K562 (cell line): ENCODE results near the gene ELMO1. TPM values are rescaled to one million over a fixed set of nuclear protein-coding genes. Genes with fewer than 3 reads are reported as not detected.

Source experiments
- ATAC-seq: fragments of 200-7000 bp; cut with Tn5 transposase; 3 replicates; pipeline ENCODE4 v1.9.1; 2020; ENCODE audit warnings: moderate library complexity
- BruUV-seq: library from RNA; stranded (reverse); fragments of 400-500 nt; replicated peaks from 2 replicates; lab custom pipeline; 2021; lab: Mats Ljungman, UMichigan
- CTCF ChIA-PET: fragments of 300-600 bp; formaldehyde crosslinking; extraction: SDS; loops from one replicate; lab custom pipeline; 2021; ENCODE audit warnings: low intra/inter-chr PET ratio; lab: Yijun Ruan, JAX
- POLR2A ChIA-PET: fragments of 300-600, 350-650 bp; sonication (Branson Sonifier 250); formaldehyde crosslinking; extraction: SDS; loops from one replicate; lab custom pipeline; 2021; ENCODE audit warnings: antibody characterized with exemption, inconsistent platforms; lab: Yijun Ruan, JAX
- DNase-seq, 4 experiments: peaks; one replicate each; pipeline versions ENCODE4 v3.0.0 to v3.0.0-alpha.2; 2011 to 2018; ENCODE audit warnings: low spot score in 3 of 4, mixed read lengths in 3 of 4; ENCODE audit errors: extremely low read depth in 1 of 4
- FAIRE-seq: peaks from 2 replicates; lab custom pipeline; 2011; peaks lifted over from hg19 to GRCh38; lab: Jason Lieb, UNC
- H2AFZ ChIP-seq: 2 replicates; pipeline ENCODE4 v1.6.0; 2011; ENCODE audit warnings: low read depth, low read length, control low read depth, inconsistent platforms
- H3K27ac ChIP-seq: fragments of 200-600 bp; 3 replicates; pipeline ENCODE4 v1.8.0; 2011; ENCODE audit warnings: low read depth, mild to moderate bottlenecking, control low read depth, inconsistent platforms, low read length, moderate library complexity, mixed read lengths; ENCODE audit errors: extremely low read depth
- H3K27me3 ChIP-seq, 2 experiments: fragments of 300-600 bp in 1 of 2; 2 replicates in 1 of 2; 3 replicates in 1 of 2; pipeline versions ENCODE4 v1.6.0 to v1.8.0; 2011; ENCODE audit warnings: inconsistent platforms in 2 of 2, low read length in 2 of 2, mild to moderate bottlenecking in 1 of 2, mixed read lengths in 1 of 2, moderate library complexity in 1 of 2; ENCODE audit not compliant: control insufficient read depth in 2 of 2, insufficient read depth in 2 of 2
- H3K36me3 ChIP-seq: fragments of 300-600 bp; 3 replicates; pipeline ENCODE4 v1.8.0; 2011; ENCODE audit warnings: mild to moderate bottlenecking, low read length, inconsistent platforms; ENCODE audit not compliant: control insufficient read depth, insufficient read depth
- H3K4me1 ChIP-seq, 2 experiments: fragments of 200-600 bp in 1 of 2; replicated peaks in 1 of 2; 2 replicates in 1 of 2; 3 replicates in 1 of 2; pipeline versions ENCODE4 v1.5.1 to v1.8.0; 2011; ENCODE audit warnings: inconsistent platforms in 2 of 2, low read length in 2 of 2, mild to moderate bottlenecking in 1 of 2, mixed read lengths in 1 of 2, moderate library complexity in 1 of 2; ENCODE audit not compliant: control insufficient read depth in 2 of 2, insufficient read depth in 2 of 2
- H3K4me2 ChIP-seq: 2 replicates; pipeline ENCODE4 v1.6.1; 2011; ENCODE audit warnings: low read length, control low read depth, inconsistent platforms, mixed read lengths; ENCODE audit not compliant: insufficient read depth
- H3K4me3 ChIP-seq: fragments of 200-600 bp; sonication (generic), shearing (Covaris generic); 2 replicates; pipeline ENCODE4 v1.5.1; 2016; ENCODE audit warnings: control low read depth, inconsistent platforms
- H3K79me2 ChIP-seq: fragments of 200-600 bp; 3 replicates; pipeline ENCODE4 v1.8.0; 2011; ENCODE audit warnings: low read length, inconsistent platforms; ENCODE audit not compliant: control insufficient read depth, insufficient read depth
- H3K9ac ChIP-seq, 2 experiments: 2 replicates each; pipeline versions ENCODE4 v1.6.0 to v1.6.1; 2011; ENCODE audit warnings: low read depth in 2 of 2, low read length in 2 of 2, control low read depth in 1 of 2, inconsistent platforms in 1 of 2, mild to moderate bottlenecking in 1 of 2, mixed read lengths in 1 of 2; ENCODE audit not compliant: insufficient read depth in 1 of 2
- H3K9me1 ChIP-seq: one replicate; pipeline ENCODE4 v1.6.0; 2011; ENCODE audit warnings: inconsistent platforms, mild to moderate bottlenecking, low read length, moderate library complexity; ENCODE audit not compliant: control insufficient read depth, insufficient read depth
- H3K9me3 ChIP-seq: replicated peaks from 2 replicates; pipeline ENCODE4 v1.5.1; 2011; ENCODE audit warnings: low read depth, low read length, inconsistent platforms; ENCODE audit not compliant: control insufficient read depth, insufficient read depth
- H4K20me1 ChIP-seq: replicated peaks from 2 replicates; pipeline ENCODE4 v1.6.1; 2011; ENCODE audit warnings: low read length, inconsistent platforms, mixed read lengths; ENCODE audit not compliant: control insufficient read depth, insufficient read depth
- CTBP1 ChIP-seq: fragments of 450-650 bp; IDR thresholded peaks from 2 replicates; pipeline ENCODE4 v1.6.1; 2016; ENCODE audit warnings: borderline replicate concordance
- EZH2 ChIP-seq: IDR thresholded peaks from 2 replicates; pipeline ENCODE4 v1.6.1; 2012; ENCODE audit warnings: low read depth, mild to moderate bottlenecking, inconsistent platforms, low read length, borderline replicate concordance
- FOXK1 ChIP-seq: sonication (generic); formaldehyde crosslinking; IDR thresholded peaks from 2 replicates; pipeline ENCODE4 v1.8.0; 2022; ENCODE audit warnings: missing genetic modification reagents, mild to moderate bottlenecking, borderline replicate concordance
- GTF2A2 ChIP-seq: IDR thresholded peaks from 2 replicates; pipeline ENCODE4 v1.6.1; 2016; ENCODE audit warnings: mild to moderate bottlenecking, missing genetic modification characterization, missing compliant biosample characterization
- HMG20B ChIP-seq: fragments of 250-450 bp; sonication (Bioruptor Pico); IDR thresholded peaks from 2 replicates; pipeline ENCODE4 v1.5.0; 2021; ENCODE audit warnings: mild to moderate bottlenecking
- KAT2B ChIP-seq: IDR thresholded peaks from one replicate; pipeline ENCODE4 v1.6.1; 2012; ENCODE audit warnings: low read depth, mild to moderate bottlenecking, control low read depth, inconsistent platforms, low read length, moderate library complexity
- KDM4B ChIP-seq, 2 experiments: fragments of 450-650 bp in 1 of 2; sonication (generic) in 1 of 2; IDR thresholded peaks; 2 replicates each; pipeline ENCODE4 v1.6.1; 2016 to 2017; ENCODE audit warnings: borderline replicate concordance in 2 of 2, antibody characterized with exemption in 1 of 2, low read depth in 1 of 2, mild to moderate bottlenecking in 1 of 2
- MIER1 ChIP-seq: fragments of 450-650 bp; IDR thresholded peaks from 2 replicates; pipeline ENCODE4 v1.6.1; 2016; ENCODE audit warnings: antibody characterized with exemption, mild to moderate bottlenecking, low read depth
- MXD1 ChIP-seq: fragments of 250-450 bp; sonication (Bioruptor Pico); IDR thresholded peaks from 2 replicates; pipeline ENCODE4 v1.8.0; 2021; ENCODE audit warnings: borderline replicate concordance, mild to moderate bottlenecking, moderate library complexity; ENCODE audit not compliant: poor library complexity, severe bottlenecking
- NKRF ChIP-seq: fragments of 450-650 bp; IDR thresholded peaks from 2 replicates; pipeline ENCODE4 v1.6.1; 2016; ENCODE audit warnings: borderline replicate concordance
- PHF20 ChIP-seq: fragments of 450-650 bp; IDR thresholded peaks from 2 replicates; pipeline ENCODE4 v1.6.1; 2018; ENCODE audit not compliant: partially characterized antibody
- PML ChIP-seq: IDR thresholded peaks from 2 replicates; pipeline ENCODE4 v1.6.1; 2012; ENCODE audit warnings: low read length, inconsistent platforms
- RBM15 ChIP-seq: fragments of 200-400 bp; formaldehyde crosslinking; IDR thresholded peaks from 2 replicates; pipeline ENCODE4 v1.6.1; 2018; ENCODE audit warnings: mild to moderate bottlenecking, low read length, moderate library complexity; ENCODE audit not compliant: insufficient read depth
- RBM34 ChIP-seq: fragments of 200-400 bp; formaldehyde crosslinking; IDR thresholded peaks from 2 replicates; pipeline ENCODE4 v1.6.1; 2018; ENCODE audit warnings: low read length, borderline replicate concordance; ENCODE audit not compliant: insufficient read depth
- RNF2 ChIP-seq: sonication (generic); IDR thresholded peaks from 2 replicates; pipeline ENCODE4 v1.6.1; 2016
- THAP12 ChIP-seq: fragments of 250-450 bp; sonication (Bioruptor Pico); IDR thresholded peaks from 2 replicates; pipeline ENCODE4 v1.9.0; 2021; ENCODE audit warnings: mild to moderate bottlenecking, inconsistent platforms
- ZNF274 ChIP-seq: IDR thresholded peaks from 2 replicates; pipeline ENCODE4 v1.6.1; 2011; ENCODE audit warnings: low read depth, mild to moderate bottlenecking, low read length, moderate library complexity, borderline replicate concordance
- ZNF436 ChIP-seq: fragments of 250-450, 450-650 bp; sonication (Bioruptor Pico); formaldehyde crosslinking; IDR thresholded peaks from 2 replicates; pipeline ENCODE4 v1.7.0; 2020; ENCODE audit warnings: mild to moderate bottlenecking
- ZNF445 ChIP-seq: fragments of 250-450 bp; sonication (Bioruptor Pico); IDR thresholded peaks from 2 replicates; pipeline ENCODE4 v1.4.0; 2020; ENCODE audit warnings: low read depth, mild to moderate bottlenecking, moderate library complexity
- WGBS: fragments of 100-300 bp; shearing (Covaris generic); methylation state at CpG from one replicate; pipeline ENCODE4 v1.1.6; 2016; ENCODE audit warnings: low coverage, mixed read lengths; ENCODE audit not compliant: insufficient coverage; ENCODE audit errors: missing lambda C conversion rate; 5-methylcytosine and 5-hydroxymethylcytosine counted together
- in situ Hi-C: fragments of 300-500 bp; cut with MboI; formaldehyde crosslinking; loops from 4 replicates; pipeline ENCODE4 v1.15.0; 2018; ENCODE audit warnings: inconsistent platforms, mixed read lengths
- intact Hi-C: fragments of 100-400 bp; cut with micrococcal nuclease; formaldehyde crosslinking; loops from 2 replicates; pipeline ENCODE4 v1.14.2; 2022
- polyA plus RNA-seq, 8 experiments: library from polyadenylated mRNA; depleted of rRNA in 4 of 8; stranded (reverse) in 5 of 8; unstranded in 3 of 8; fragments of >200 nt; fragmentation: Nextera tagmentation in 2 of 8; fragmentation: Illumina TruSeq in 1 of 8; extraction: Ambion mirVana in 2 of 8; extraction: Trizol in 1 of 8; gene quantifications; 2 replicates each; pipeline versions ENCODE4 v1.2.1 to v1.2.3, GENCODE V29; 2011 to 2014; ENCODE audit warnings: inconsistent platforms in 1 of 8, missing spikeins in 1 of 8
- total RNA-seq, 7 experiments: library from RNA; depleted of rRNA in 6 of 7; stranded (reverse); fragments of >200 nt in 6 of 7; fragmentation: Illumina TruSeq in 2 of 7; extraction: Trizol in 2 of 7; gene quantifications; 2 replicates each; pipeline versions ENCODE4 v1.2.1 to v1.2.3, GENCODE V29; 2011 to 2021; ENCODE audit warnings: low replicate concordance in 1 of 7

Gene ELMO1
- total and polyA plus RNA-seq, 9 of the 15 experiments (the other 6 are each of a cell fraction or from before 2014, with no cell fraction given): 0.36 to 7.2 (median 3.6) TPM

- TF ChIP-seq NKRF (no peak), RBM34 (no peak), ZNF274 (no peak)
These were observed 378.6 kb downstream of the ELMO1 start (continued) for GRCh38 chr7:37070031-37070430.

- FAIRE-seq: no peak
- 0% methylated on average over 2 of the region's 2 CpGs for WGBS
- BruUV-seq: no TSS peak
- in situ Hi-C loops (no loop called here), intact Hi-C loops (no loop called here)
- no peaks in the 10 kb centered on the region for H3K36me3 ChIP-seq
- H3K4me3 ChIP-seq: no peak overlapping the region
- H3K4me1 ChIP-seq: no peaks in the 10 kb centered on the region
- no peak overlapping the region for H2AFZ ChIP-seq
- H3K9me1 ChIP-seq: no peaks in the 10 kb centered on the region
- ChIA-PET POLR2A (interaction anchor here (0.6 kb wide), 1 partner anchor 47 kb away, joined by 3 read pairs; no protein-coding TSS in a partner anchor), CTCF (no interaction called here)
- ATAC-seq: no peak
- no peak overlapping the region for H3K9ac ChIP-seq
- no peak overlapping the region for H3K27ac ChIP-seq
- DNase-seq: no peak
- H4K20me1 ChIP-seq: no peaks in the 10 kb centered on the region
- H3K79me2 ChIP-seq: no peaks in the 10 kb centered on the region
- no peak overlapping the region for H3K4me2 ChIP-seq
- no peaks in the 10 kb centered on the region for H3K9me3 ChIP-seq
- H3K27me3 ChIP-seq: no peaks in the 10 kb centered on the region
- TF ChIP-seq PML (no peak), PHF20 (no peak), MIER1 (no peak), RNF2 (no peak), KDM4B (IDR thresholded peaks at IDR 0.05; ENCODE audit: borderline replicate concordance in 2 of 2, low read depth in 1 of 2) (no peak), RBM15 (no peak), ZNF445 (no peak), KAT2B (no peak), ZNF436 (CRISPR knock-in tag) (no peak), EZH2 (no peak), THAP12 (CRISPR knock-in tag) (no peak), GTF2A2 (no peak), HMG20B (CRISPR knock-in tag) (no peak), FOXK1 (CRISPR knock-in tag) (no peak), MXD1 (CRISPR knock-in tag) (no peak), CTBP1 (no peak)
These were observed 379.3 kb downstream of the ELMO1 start for GRCh38 chr7:37069336-37069735.
